H1 (cell line): ENCODE results near the gene ADGRV1. TPM values are rescaled to one million over a fixed set of nuclear protein-coding genes. Genes with fewer than 3 reads are reported as not detected.

Experiments
- CTCF ChIA-PET: fragments of 300-600 bp; sonication (Branson Sonifier 250); formaldehyde crosslinking; loops from one replicate; lab custom pipeline; 2021; ENCODE audit not compliant: partially characterized antibody; lab: Charles Lee
- POLR2A ChIA-PET: fragments of 300-600 bp; sonication (Branson Sonifier 250); formaldehyde crosslinking; loops from one replicate; lab custom pipeline; 2021; ENCODE audit warnings: inconsistent platforms; ENCODE audit not compliant: partially characterized antibody; lab: Charles Lee
- DNase-seq, 2 experiments: peaks; one replicate each; pipeline versions ENCODE4 v3.0.0 to v3.0.0-alpha.2; 2010 to 2022; ENCODE audit warnings: low spot score in 2 of 2, low read depth in 1 of 2, mixed read lengths in 1 of 2
- FAIRE-seq: peaks from 2 replicates; lab custom pipeline; 2011; peaks lifted over from hg19 to GRCh38; lab: Jason Lieb, UNC
- H2AFZ ChIP-seq: 2 replicates; pipeline ENCODE4 v1.8.1; 2012; ENCODE audit warnings: low read length, inconsistent platforms
- H2AK5ac ChIP-seq: 2 replicates; pipeline ENCODE4 v1.6.1; 2013; ENCODE audit warnings: low read depth, low read length
- H2BK120ac ChIP-seq: replicated peaks from 2 replicates; pipeline ENCODE3; 2013; ENCODE audit warnings: low read depth, low read length, inconsistent platforms
- H2BK12ac ChIP-seq: 2 replicates; pipeline ENCODE4 v1.6.1; 2013; ENCODE audit warnings: low read depth, low read length
- H2BK15ac ChIP-seq: 2 replicates; pipeline ENCODE4 v1.6.1; 2013; ENCODE audit warnings: low read length
- H2BK20ac ChIP-seq: 2 replicates; pipeline ENCODE4 v1.6.1; 2013; ENCODE audit warnings: low read length
- H2BK5ac ChIP-seq: 2 replicates; pipeline ENCODE4 v1.6.1; 2013; ENCODE audit warnings: low read depth, low read length
- H3K14ac ChIP-seq: 2 replicates; pipeline ENCODE4 v1.6.1; 2013; ENCODE audit warnings: inconsistent platforms; ENCODE audit not compliant: insufficient read length
- H3K18ac ChIP-seq: 2 replicates; pipeline ENCODE4 v1.6.1; 2013; ENCODE audit warnings: low read length; ENCODE audit errors: extremely low read depth
- H3K23ac ChIP-seq: 2 replicates; pipeline ENCODE4 v1.6.1; 2013; ENCODE audit warnings: inconsistent platforms; ENCODE audit not compliant: insufficient read length
- H3K23me2 ChIP-seq: 2 replicates; pipeline ENCODE4 v1.6.1; 2013; ENCODE audit warnings: low read depth, low read length
- H3K27ac ChIP-seq: 2 replicates; pipeline ENCODE4 v1.6.1; 2011; ENCODE audit warnings: low read depth, low read length, inconsistent platforms
- H3K27me3 ChIP-seq, 4 experiments: replicated peaks in 1 of 4; 1 replicate in 1 of 4; 2 replicates in 3 of 4; pipeline versions ENCODE4 v1.6.1 to v1.8.1; 2011 to 2013; ENCODE audit warnings: low read length in 3 of 4, mild to moderate bottlenecking in 3 of 4, inconsistent platforms in 2 of 4, mixed read lengths in 2 of 4, moderate library complexity in 1 of 4; ENCODE audit not compliant: control insufficient read depth in 3 of 4, insufficient read depth in 3 of 4; ENCODE audit errors: extremely low read depth in 1 of 4
- H3K36me3 ChIP-seq, 4 experiments: 2 replicates each; pipeline versions ENCODE4 v1.6.1 to v1.8.1; 2011 to 2013; ENCODE audit warnings: mild to moderate bottlenecking in 4 of 4, low read length in 3 of 4, moderate library complexity in 2 of 4, control low read depth in 1 of 4, inconsistent platforms in 1 of 4; ENCODE audit not compliant: insufficient read depth in 4 of 4, control insufficient read depth in 2 of 4
- H3K4ac ChIP-seq: replicated peaks from 2 replicates; pipeline ENCODE3; 2013; ENCODE audit warnings: low read length, low read depth, mixed read lengths, inconsistent platforms; ENCODE audit not compliant: insufficient read length
- H3K4me1 ChIP-seq, 4 experiments: replicated peaks in 1 of 4; 1 replicate in 1 of 4; 2 replicates in 3 of 4; pipeline versions ENCODE4 v1.6.1 to v1.8.1; 2011 to 2013; ENCODE audit warnings: low read length in 3 of 4, inconsistent platforms in 2 of 4, mixed read lengths in 1 of 4; ENCODE audit not compliant: insufficient read depth in 4 of 4, control insufficient read depth in 3 of 4
- H3K4me2 ChIP-seq, 2 experiments: 2 replicates each; pipeline versions ENCODE4 v1.6.1 to v1.8.1; 2011 to 2013; ENCODE audit warnings: low read depth in 2 of 2, low read length in 2 of 2, control low read depth in 1 of 2, inconsistent platforms in 1 of 2, mild to moderate bottlenecking in 1 of 2; ENCODE audit not compliant: insufficient read depth in 1 of 2
- H3K4me3 ChIP-seq, 4 experiments: fragments of 200-600, 300-600 bp in 1 of 4; sonication (generic), shearing (Covaris generic), sonication (Bioruptor Twin) in 1 of 4; 2 replicates each; pipeline versions ENCODE4 v1.5.1 to v1.8.1; 2011 to 2016; ENCODE audit warnings: low read length in 4 of 4, low read depth in 3 of 4, control low read depth in 2 of 4, inconsistent platforms in 2 of 4, mild to moderate bottlenecking in 2 of 4, mixed read lengths in 1 of 4, moderate library complexity in 1 of 4; ENCODE audit not compliant: insufficient read depth in 2 of 4; ENCODE audit errors: extremely low read depth in 1 of 4
- H3K56ac ChIP-seq: replicated peaks from 2 replicates; pipeline ENCODE3; 2013; ENCODE audit warnings: low read depth, mild to moderate bottlenecking, mixed read lengths, low read length, inconsistent platforms; ENCODE audit not compliant: insufficient read length
- H3K79me1 ChIP-seq: 2 replicates; pipeline ENCODE4 v1.6.1; 2013; ENCODE audit warnings: low read depth, low read length, control low read depth
- H3K79me2 ChIP-seq, 2 experiments: 2 replicates each; pipeline versions ENCODE4 v1.6.1 to v1.8.1; 2012 to 2013; ENCODE audit warnings: low read length in 2 of 2, mild to moderate bottlenecking in 2 of 2, inconsistent platforms in 1 of 2; ENCODE audit not compliant: insufficient read depth in 2 of 2, control insufficient read depth in 1 of 2
- H3K9ac ChIP-seq, 4 experiments: replicated peaks in 1 of 4; 1 replicate in 1 of 4; 2 replicates in 3 of 4; pipeline versions ENCODE4 v1.6.1 to v1.8.1; 2011 to 2013; ENCODE audit warnings: low read depth in 3 of 4, low read length in 3 of 4, control low read depth in 2 of 4, mild to moderate bottlenecking in 2 of 4, moderate library complexity in 2 of 4, inconsistent platforms in 1 of 4; ENCODE audit errors: extremely low read depth in 1 of 4
- H3K9me3 ChIP-seq, 2 experiments: 2 replicates each; pipeline versions ENCODE4 v1.6.1 to v1.8.1; 2012 to 2013; ENCODE audit warnings: mild to moderate bottlenecking in 2 of 2, moderate library complexity in 2 of 2, control low read depth in 1 of 2, inconsistent platforms in 1 of 2, low read depth in 1 of 2, low read length in 1 of 2, mixed read lengths in 1 of 2; ENCODE audit not compliant: insufficient read depth in 2 of 2
- H4K20me1 ChIP-seq, 2 experiments: replicated peaks in 1 of 2; 2 replicates each; pipeline versions ENCODE3 to v1.8.1; 2011 to 2013; ENCODE audit warnings: inconsistent platforms in 2 of 2, low read length in 2 of 2, mild to moderate bottlenecking in 1 of 2; ENCODE audit not compliant: insufficient read depth in 2 of 2, control insufficient read depth in 1 of 2
- H4K5ac ChIP-seq: 2 replicates; pipeline ENCODE4 v1.6.1; 2013; ENCODE audit warnings: low read length, low read depth, mixed read lengths, inconsistent platforms; ENCODE audit not compliant: insufficient read length
- H4K8ac ChIP-seq: 2 replicates; pipeline ENCODE4 v1.8.0; 2013; ENCODE audit warnings: mild to moderate bottlenecking, moderate library complexity, low read length, inconsistent platforms; ENCODE audit not compliant: insufficient read depth; ENCODE audit errors: extremely low read depth
- H4K91ac ChIP-seq: replicated peaks from 2 replicates; pipeline ENCODE3; 2013; ENCODE audit warnings: low read length, mixed read lengths, inconsistent platforms; ENCODE audit not compliant: insufficient read length
- CBX5 ChIP-seq: fragments of 300-800, 300-1000 bp; sonication (generic); IDR thresholded peaks from 2 replicates; pipeline ENCODE4 v1.7.1; 2016; ENCODE audit warnings: antibody characterized with exemption, low read length, low read depth
- POLR2A ChIP-seq, 2 experiments: IDR thresholded peaks; 1 replicate in 1 of 2; 2 replicates in 1 of 2; pipeline ENCODE4 v1.6.1; 2011; ENCODE audit warnings: low read depth in 2 of 2, low read length in 2 of 2, mild to moderate bottlenecking in 2 of 2; ENCODE audit errors: control extremely low read depth in 1 of 2
- SIX5 ChIP-seq: IDR thresholded peaks from 2 replicates; pipeline ENCODE4 v1.6.1; 2011; ENCODE audit warnings: mild to moderate bottlenecking, low read depth, low read length
- SP2 ChIP-seq: IDR thresholded peaks from 2 replicates; pipeline ENCODE4 v1.6.1; 2012; ENCODE audit warnings: mild to moderate bottlenecking, low read length, inconsistent platforms
- SP4 ChIP-seq: IDR thresholded peaks from 2 replicates; pipeline ENCODE4 v1.6.1; 2012; ENCODE audit warnings: low read length, inconsistent platforms
- SRF ChIP-seq: IDR thresholded peaks from 2 replicates; pipeline ENCODE4 v1.6.1; 2011; ENCODE audit warnings: mild to moderate bottlenecking, low read depth, low read length, moderate library complexity
- TAF7 ChIP-seq: optimal IDR thresholded peaks from 2 replicates; pipeline ENCODE3; 2011; ENCODE audit warnings: low read depth, mild to moderate bottlenecking, inconsistent platforms, low read length, moderate library complexity, borderline replicate concordance
- ZNF274 ChIP-seq: IDR thresholded peaks from 2 replicates; pipeline ENCODE4 v1.7.0; 2012; ENCODE audit warnings: low read length, borderline replicate concordance; ENCODE audit errors: extremely low read depth
- WGBS, 2 experiments: shearing (Covaris generic) in 1 of 2; methylation state at CpG; one replicate each; pipeline versions ENCODE4 v1.1.6 to v1.1.7; 2013 to 2015; ENCODE audit warnings: low lambda C conversion rate in 2 of 2, mixed read lengths in 2 of 2, inconsistent platforms in 1 of 2, low coverage in 1 of 2, missing lambda C conversion rate in 1 of 2; ENCODE audit not compliant: insufficient replicate concordance in 2 of 2, insufficient coverage in 1 of 2, insufficient read length in 1 of 2; ENCODE audit errors: extremely low coverage in 1 of 2, missing lambda C conversion rate in 1 of 2; 5-methylcytosine and 5-hydroxymethylcytosine counted together
- polyA plus RNA-seq, 7 experiments: library from polyadenylated mRNA; depleted of rRNA in 3 of 7; stranded (reverse) in 5 of 7; unstranded in 2 of 7; fragments of >200 nt in 5 of 7; fragments of 200-250 nt in 2 of 7; gene quantifications; 1 replicate in 5 of 7; 2 replicates in 1 of 7; 4 replicates in 1 of 7; pipeline versions ENCODE4 v1.2.1 to v1.2.3, GENCODE V29; 2011 to 2013; ENCODE audit warnings: missing spikeins in 2 of 7, mixed read lengths in 2 of 7
- total RNA-seq: library from RNA; stranded (reverse); fragmentation: NEBNext Ultra II Directional; extraction: Animal tissue kit (Norgen Biotek cat#: 25700); gene quantifications from 2 replicates; pipeline ENCODE4 v1.2.1, GENCODE V29; 2021
- TF ChIP-seq, protein P1 (sequence below): IDR thresholded peaks from 2 replicates; pipeline ENCODE4 v1.6.1; 2012; ENCODE audit warnings: inconsistent platforms
- TF ChIP-seq, protein P2 (sequence below), 3 experiments: IDR thresholded peaks; 1 replicate in 2 of 3; 2 replicates in 1 of 3; pipeline versions ENCODE4 v1.5.1 to v1.6.1; 2011; ENCODE audit warnings: low read length in 3 of 3, mild to moderate bottlenecking in 3 of 3, inconsistent platforms in 2 of 3, low read depth in 1 of 3, moderate library complexity in 1 of 3; ENCODE audit not compliant: insufficient read depth in 1 of 3; ENCODE audit errors: control extremely low read depth in 1 of 3

The ADGRV1 gene
- total and polyA plus RNA-seq, 2 of the 8 experiments (the other 6 are each of a cell fraction or from before 2014, with no cell fraction given) = 53.1 to 62.2 TPM

DNA sequence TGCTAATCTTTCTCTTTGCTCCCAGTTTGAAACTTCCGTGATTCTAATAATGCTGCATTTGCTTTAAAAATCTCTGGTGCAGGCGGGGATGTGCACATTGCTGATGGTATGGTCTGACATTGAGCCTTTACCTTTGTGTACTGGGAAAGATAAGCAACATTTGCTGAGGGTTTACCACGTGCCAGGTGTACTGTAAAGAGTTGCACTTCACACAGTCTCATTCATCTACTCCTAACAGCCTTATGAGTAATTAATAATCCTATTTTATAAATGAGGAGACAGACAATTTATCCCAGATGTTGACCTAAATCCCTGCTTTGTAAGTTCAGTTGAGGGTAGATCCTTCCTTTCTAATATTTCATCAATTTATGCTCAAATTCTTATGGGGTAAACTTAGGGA, 726 bp upstream of the ADGRV1 start:
- Histone ChIP-seq H2BK20ac (no peak overlapping the region), H3K23ac (peak overlapping the region; percentile 6), H2BK5ac (no peak overlapping the region), H4K20me1 (peaks cover 0 to 2% of the 10 kb centered on the region in 2 experiments), H4K91ac (no peak overlapping the region), H2BK12ac (no peak overlapping the region), H3K79me1 (no peaks in the 10 kb centered on the region), H3K9me3 (no peaks in the 10 kb centered on the region), H3K27ac (peak overlapping the region; percentile 44; the same call in 1 of the 2 replicates), H3K79me2 (peaks cover 0 to 39% of the 10 kb centered on the region in 2 experiments; a peak in 3 of 4 replicates), H2AFZ (no peak overlapping the region), H4K8ac (no peak overlapping the region), H2AK5ac (no peak overlapping the region), H3K36me3 (no peaks in the 10 kb centered on the region), H3K4me2 (peak overlapping the region; percentile 82 to 98), H3K56ac (no peak overlapping the region), H3K23me2 (peaks cover 5% of the 10 kb centered on the region; the same call in 1 of the 2 replicates), H3K18ac (peak overlapping the region; percentile 79; the same call in 1 of the 2 replicates), H3K27me3 (no peaks in the 10 kb centered on the region), H2BK15ac (no peak overlapping the region), H3K9ac (peak overlapping the region; percentile 51 to 93 (median 62); a peak in 6 of 7 replicates), H3K4me3 (peak overlapping the region; percentile 69 to 96 (median 78)), H3K14ac (no peak overlapping the region), H4K5ac (no peak overlapping the region), H3K4ac (peak overlapping the region; percentile 19), H3K4me1 (peaks cover 3 to 27% (median 14%) of the 10 kb centered on the region in 4 experiments), H2BK120ac (peak overlapping the region; percentile 65)
- POLR2A ChIA-PET = interaction anchor here (0.6 to 2.3 kb wide), 8 partner anchors 9 to 826 kb away, joined by 3 to 9 read pairs (median 3); partner anchors contain the start of genes LYSMD3, MBLAC2 and POLR3G
- peak; percentile 58 for FAIRE-seq
- WGBS, 2 experiments = 0% methylated on average over 3 of the region's 3 CpGs; no CpG with 5 or more reads in 1 of the 2 experiments
- CTCF ChIA-PET = interaction anchor here (1.1 to 1.5 kb wide), 2 partner anchors 14 to 16 kb away, joined by 3 to 6 read pairs; no protein-coding TSS in a partner anchor
- DNase-seq = no peak
- TF ChIP-seq CBX5 (no peak), SP2 (no peak), SRF (no peak), ZNF274 (no peak), POLR2A (IDR thresholded peaks at IDR 0.05; ENCODE audit: control extremely low read depth in 1 of 2, low read depth in 2 of 2, low read length in 2 of 2) (no peak), SP4 (no peak), TAF7 (no peak), SIX5 (no peak)
- TF ChIP-seq, protein P1, sequence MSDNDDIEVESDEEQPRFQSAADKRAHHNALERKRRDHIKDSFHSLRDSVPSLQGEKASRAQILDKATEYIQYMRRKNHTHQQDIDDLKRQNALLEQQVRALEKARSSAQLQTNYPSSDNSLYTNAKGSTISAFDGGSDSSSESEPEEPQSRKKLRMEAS = peak; percentile 51; the same call in 1 of the 2 replicates
- TF ChIP-seq, protein P2, sequence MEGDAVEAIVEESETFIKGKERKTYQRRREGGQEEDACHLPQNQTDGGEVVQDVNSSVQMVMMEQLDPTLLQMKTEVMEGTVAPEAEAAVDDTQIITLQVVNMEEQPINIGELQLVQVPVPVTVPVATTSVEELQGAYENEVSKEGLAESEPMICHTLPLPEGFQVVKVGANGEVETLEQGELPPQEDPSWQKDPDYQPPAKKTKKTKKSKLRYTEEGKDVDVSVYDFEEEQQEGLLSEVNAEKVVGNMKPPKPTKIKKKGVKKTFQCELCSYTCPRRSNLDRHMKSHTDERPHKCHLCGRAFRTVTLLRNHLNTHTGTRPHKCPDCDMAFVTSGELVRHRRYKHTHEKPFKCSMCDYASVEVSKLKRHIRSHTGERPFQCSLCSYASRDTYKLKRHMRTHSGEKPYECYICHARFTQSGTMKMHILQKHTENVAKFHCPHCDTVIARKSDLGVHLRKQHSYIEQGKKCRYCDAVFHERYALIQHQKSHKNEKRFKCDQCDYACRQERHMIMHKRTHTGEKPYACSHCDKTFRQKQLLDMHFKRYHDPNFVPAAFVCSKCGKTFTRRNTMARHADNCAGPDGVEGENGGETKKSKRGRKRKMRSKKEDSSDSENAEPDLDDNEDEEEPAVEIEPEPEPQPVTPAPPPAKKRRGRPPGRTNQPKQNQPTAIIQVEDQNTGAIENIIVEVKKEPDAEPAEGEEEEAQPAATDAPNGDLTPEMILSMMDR (IDR thresholded peaks at IDR 0.05; ENCODE audit: control extremely low read depth in 1 of 3, insufficient read depth in 1 of 3, low read depth in 1 of 3, low read length in 3 of 3) = no peak
